Thymus (tissue), 11 donors: Measurements from ENCODE around the gene MYL6B. TPM values are rescaled to one million over a fixed set of nuclear protein-coding genes. Genes with fewer than 3 reads are reported as not detected.

ENCODE experiments used
- DNase-seq, 9 donors: peaks; one replicate each; pipeline ENCODE4 v3.0.0-alpha.2; 2013; ENCODE audit warnings: low spot score in 9 of 9, low read depth in 6 of 9, missing footprints in 1 of 9
- H3K27ac ChIP-seq, 2 donors: one replicate each; pipeline ENCODE4 v1.5.1; 2013; ENCODE audit warnings: control low read depth in 1 of 2, low read depth in 1 of 2, low read length in 1 of 2, mild to moderate bottlenecking in 1 of 2, moderate library complexity in 1 of 2
- H3K27me3 ChIP-seq, 2 donors: one replicate each; pipeline ENCODE4 v1.5.1; 2013; ENCODE audit warnings: low read length in 1 of 2; ENCODE audit not compliant: control insufficient read depth in 2 of 2, insufficient read depth in 1 of 2
- H3K36me3 ChIP-seq, 2 donors: one replicate each; pipeline ENCODE4 v1.5.1; 2013; ENCODE audit warnings: low read length in 1 of 2, mild to moderate bottlenecking in 1 of 2, moderate library complexity in 1 of 2; ENCODE audit not compliant: control insufficient read depth in 2 of 2, insufficient read depth in 2 of 2
- H3K4me1 ChIP-seq, 2 donors: one replicate each; pipeline ENCODE4 v1.5.1; 2013; ENCODE audit warnings: low read length in 2 of 2; ENCODE audit not compliant: control insufficient read depth in 2 of 2, insufficient read depth in 2 of 2
- H3K4me3 ChIP-seq, 2 donors: one replicate each; pipeline ENCODE4 v1.5.1; 2013; ENCODE audit warnings: low read length in 2 of 2, control low read depth in 1 of 2, mild to moderate bottlenecking in 1 of 2
- H3K9me3 ChIP-seq, 2 donors: one replicate each; pipeline ENCODE4 v1.5.1; 2013; ENCODE audit warnings: low read length in 1 of 2, mild to moderate bottlenecking in 1 of 2; ENCODE audit not compliant: control insufficient read depth in 2 of 2, insufficient read depth in 1 of 2
- WGBS: extraction: QIAGEN DNeasy Blood & Tissue Kit; methylation state at CpG from one replicate; pipeline ENCODE4 v1.1.7; 2013; 5-methylcytosine and 5-hydroxymethylcytosine counted together
- polyA plus RNA-seq: library from polyadenylated mRNA; stranded (reverse); fragments of 200-250 nt; gene quantifications from one replicate; pipeline ENCODE4 v1.2.3, GENCODE V29; 2013
- total RNA-seq: library from RNA; stranded (reverse); fragments of 120-200 nt; gene quantifications from one replicate; pipeline ENCODE4 v1.2.4, GENCODE V29; 2013
- donor health status: healthy.

MYL6B gene
- total and polyA plus RNA-seq, 2 donors, result 60.9 to 101 TPM

DNA sequence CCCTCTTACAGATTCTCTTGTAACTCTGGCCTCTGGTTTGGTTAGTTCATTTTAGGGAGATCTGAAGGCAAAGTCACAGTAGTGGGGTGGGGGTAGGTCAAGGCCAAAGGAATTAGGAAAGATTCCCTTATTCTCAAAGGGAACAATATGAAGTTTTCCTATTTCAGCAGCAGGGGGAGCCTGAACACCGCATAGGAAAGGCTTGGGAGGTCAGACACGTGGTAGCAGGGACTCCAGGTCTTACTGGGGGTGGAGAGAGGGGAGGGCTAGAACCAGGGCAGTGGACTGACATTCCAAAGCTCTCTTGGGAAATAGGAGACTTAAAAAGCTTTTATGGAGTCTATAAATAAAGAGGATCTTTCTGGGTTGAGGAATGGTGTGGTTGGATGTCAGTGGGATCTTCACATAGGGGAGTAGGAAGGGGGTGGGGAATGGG lies 33.0 kb upstream of the MYL6B start:
- H3K4me3 ChIP-seq, result peak overlapping the region in 1 of 2 donors; percentile 11
- peak in 5 of 9 donors; percentile 62 to 81 (median 67) for DNase-seq
- H3K36me3 ChIP-seq, result peaks cover 14 to 30% of the 10 kb centered on the region in 2 donors
- no peaks in the 10 kb centered on the region for H3K27me3 ChIP-seq
- peaks cover 10 to 27% of the 10 kb centered on the region in 2 donors for H3K4me1 ChIP-seq
- H3K27ac ChIP-seq, result peak overlapping the region in 1 of 2 donors; percentile 95
- WGBS, result 0% methylated on average over 2 of the region's 2 CpGs
- H3K9me3 ChIP-seq, result peaks cover 0 to 5% of the 10 kb centered on the region in 2 donors

DNA sequence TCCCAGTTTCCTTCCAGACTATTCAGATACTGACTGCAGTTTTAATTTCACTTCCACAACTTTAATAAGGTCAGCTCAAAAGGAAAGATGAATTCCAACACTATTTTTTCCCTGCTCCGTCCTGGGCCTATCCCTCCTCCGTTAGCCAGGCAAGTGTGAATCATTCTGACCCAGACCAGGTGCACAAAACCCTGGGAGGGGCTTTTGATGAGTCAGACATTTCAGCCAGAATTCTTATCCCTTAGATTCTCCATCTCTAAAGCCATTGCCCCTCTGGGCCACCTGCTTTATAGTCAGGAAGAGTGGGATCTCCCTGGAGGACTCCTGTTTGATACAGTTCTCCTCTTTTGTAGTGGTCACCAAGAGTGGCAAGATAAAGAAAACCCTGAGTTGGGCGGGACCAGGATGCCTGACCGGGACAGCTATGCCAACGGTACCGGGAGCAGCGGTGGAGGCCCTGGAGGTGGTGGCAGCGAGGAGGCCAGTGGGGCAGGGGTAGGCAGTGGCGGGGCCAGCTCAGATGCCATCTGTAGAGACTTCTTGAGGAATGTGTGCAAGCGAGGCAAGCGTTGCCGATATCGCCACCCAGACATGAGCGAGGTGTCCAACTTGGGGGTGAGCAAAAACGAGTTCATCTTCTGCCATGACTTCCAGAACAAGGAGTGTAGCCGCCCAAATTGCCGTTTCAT lies 32.1 kb upstream of the MYL6B start:
- Histone ChIP-seq H3K27ac (no peak overlapping the region), H3K4me1 (peaks cover 10 to 29% of the 10 kb centered on the region in 2 donors), H3K4me3 (no peak overlapping the region), H3K27me3 (no peaks in the 10 kb centered on the region), H3K9me3 (peaks cover 0 to 4% of the 10 kb centered on the region in 2 donors), H3K36me3 (peaks cover 14 to 30% of the 10 kb centered on the region in 2 donors)
- DNase-seq, result no peak
- WGBS, result 98% methylated on average over 17 of the region's 17 CpGs

DNA sequence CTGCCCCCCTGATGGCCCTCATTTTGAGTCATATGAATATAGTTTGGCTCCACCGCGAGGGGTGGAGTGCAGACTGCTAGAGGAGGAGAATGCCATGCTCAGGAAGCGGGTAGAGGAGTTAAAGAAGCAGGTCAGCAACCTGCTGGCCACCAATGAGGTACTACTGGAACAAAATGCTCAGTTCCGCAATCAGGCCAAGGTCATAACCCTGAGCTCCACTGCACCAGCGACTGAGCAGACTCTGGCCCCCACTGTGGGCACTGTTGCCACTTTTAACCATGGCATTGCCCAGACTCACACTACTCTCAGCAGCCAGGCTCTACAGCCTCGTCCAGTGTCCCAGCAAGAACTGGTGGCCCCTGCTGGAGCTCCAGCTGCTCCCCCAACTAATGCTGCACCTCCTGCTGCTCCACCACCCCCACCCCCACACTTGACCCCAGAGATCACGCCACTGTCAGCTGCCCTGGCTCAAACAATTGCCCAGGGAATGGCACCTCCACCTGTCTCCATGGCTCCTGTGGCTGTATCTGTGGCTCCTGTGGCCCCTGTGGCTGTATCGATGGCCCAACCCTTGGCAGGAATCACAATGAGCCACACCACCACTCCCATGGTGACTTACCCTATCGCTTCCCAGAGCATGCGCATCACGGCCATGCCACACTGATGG lies 31.1 kb upstream of the MYL6B start:
- H3K4me3 ChIP-seq, result no peak overlapping the region
- WGBS, result 97% methylated on average over 11 of the region's 11 CpGs
- H3K27ac ChIP-seq, result no peak overlapping the region
- peaks cover 11 to 34% of the 10 kb centered on the region in 2 donors for H3K4me1 ChIP-seq
- no peaks in the 10 kb centered on the region for H3K27me3 ChIP-seq
- peaks cover 14 to 30% of the 10 kb centered on the region in 2 donors for H3K36me3 ChIP-seq
- H3K9me3 ChIP-seq, result no peaks in the 10 kb centered on the region
- no peak for DNase-seq

DNA sequence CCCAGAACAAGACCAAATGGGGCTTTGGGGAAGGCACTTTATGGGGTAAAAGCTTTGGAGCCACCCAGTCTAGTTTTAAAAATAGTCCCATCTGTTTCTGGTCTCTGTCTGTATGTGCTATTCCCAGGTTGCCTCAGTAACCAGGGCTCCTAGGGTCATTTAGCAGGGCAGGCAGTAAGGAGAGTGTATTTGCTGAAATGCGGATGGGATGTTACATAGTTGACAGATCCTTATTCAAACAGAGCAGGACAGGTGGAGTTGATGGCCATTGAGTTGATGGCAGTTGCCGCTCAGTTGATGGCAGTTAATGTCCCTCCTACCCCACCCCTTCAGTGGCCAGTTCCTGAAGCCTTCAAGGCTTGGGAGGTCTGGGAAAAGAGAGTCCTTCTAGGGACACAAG lies 29.8 kb upstream of the MYL6B start:
- Histone ChIP-seq H3K36me3 (peaks cover 14 to 29% of the 10 kb centered on the region in 2 donors), H3K9me3 (no peaks in the 10 kb centered on the region), H3K27ac (no peak overlapping the region), H3K4me1 (peaks cover 22 to 46% of the 10 kb centered on the region in 2 donors), H3K27me3 (no peaks in the 10 kb centered on the region), H3K4me3 (no peak overlapping the region)
- 98% methylated on average over 2 of the region's 2 CpGs for WGBS
- DNase-seq, result no peak

DNA sequence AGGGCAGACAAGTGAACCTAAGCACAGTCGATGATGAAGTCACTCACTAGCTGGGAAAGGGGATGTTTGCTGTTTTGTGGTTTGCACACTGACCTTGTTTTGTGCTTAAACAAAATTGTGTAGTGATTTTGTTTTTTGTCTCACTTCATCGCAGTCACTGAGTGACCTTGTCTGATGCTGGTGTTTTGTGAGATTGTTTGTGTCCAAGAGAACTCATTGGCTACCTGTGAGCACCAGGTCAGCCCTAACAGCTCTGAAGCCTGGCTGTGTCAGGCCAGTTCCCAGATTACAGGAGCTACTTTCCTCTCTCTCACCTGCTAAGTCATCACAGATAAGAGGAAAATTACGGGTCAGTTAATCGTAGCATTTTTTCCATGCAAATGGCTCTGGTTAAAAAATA lies 28.3 kb upstream of the MYL6B start:
- Histone ChIP-seq H3K27ac (no peak overlapping the region), H3K4me1 (peaks cover 16 to 35% of the 10 kb centered on the region in 2 donors), H3K9me3 (no peaks in the 10 kb centered on the region), H3K36me3 (peaks cover 14 to 27% of the 10 kb centered on the region in 2 donors), H3K4me3 (no peak overlapping the region), H3K27me3 (no peaks in the 10 kb centered on the region)
- DNase-seq, result no peak
- 96% methylated on average over 4 of the region's 4 CpGs for WGBS

DNA sequence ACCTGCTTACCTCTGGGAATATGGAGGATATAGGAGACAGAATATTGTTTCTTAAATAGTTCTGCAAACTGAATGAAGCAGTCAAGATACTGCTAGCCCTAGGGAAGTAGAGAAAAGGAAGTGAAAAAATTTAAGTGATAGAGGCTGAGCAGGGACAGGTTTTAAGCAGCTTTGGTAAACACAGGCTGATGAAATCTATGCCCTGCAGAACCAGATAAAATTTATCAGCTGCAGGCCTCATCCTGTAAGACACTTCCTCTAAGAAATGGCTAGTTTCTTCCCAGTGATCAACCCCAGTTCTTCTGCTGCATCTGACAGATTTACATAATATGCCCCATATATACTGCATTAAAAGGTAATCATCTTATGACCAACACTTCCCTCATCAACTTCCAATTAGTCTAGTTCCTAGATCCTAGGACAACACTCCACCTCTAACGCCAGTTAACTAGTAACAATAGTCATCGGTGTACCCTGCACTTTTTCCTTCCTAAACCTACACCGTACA lies 25.6 kb upstream of the MYL6B start:
- no peak for DNase-seq
- H3K9me3 ChIP-seq, result peaks cover 0 to 7% of the 10 kb centered on the region in 2 donors
- H3K36me3 ChIP-seq, result peaks cover 15 to 25% of the 10 kb centered on the region in 2 donors
- 59% methylated on average over 3 of the region's 3 CpGs for WGBS
- H3K4me1 ChIP-seq, result peaks cover 19 to 45% of the 10 kb centered on the region in 2 donors
- H3K27ac ChIP-seq, result peak overlapping the region; percentile 85 to 93
- H3K4me3 ChIP-seq, result peak overlapping the region in 1 of 2 donors; percentile 63
- no peaks in the 10 kb centered on the region for H3K27me3 ChIP-seq

DNA sequence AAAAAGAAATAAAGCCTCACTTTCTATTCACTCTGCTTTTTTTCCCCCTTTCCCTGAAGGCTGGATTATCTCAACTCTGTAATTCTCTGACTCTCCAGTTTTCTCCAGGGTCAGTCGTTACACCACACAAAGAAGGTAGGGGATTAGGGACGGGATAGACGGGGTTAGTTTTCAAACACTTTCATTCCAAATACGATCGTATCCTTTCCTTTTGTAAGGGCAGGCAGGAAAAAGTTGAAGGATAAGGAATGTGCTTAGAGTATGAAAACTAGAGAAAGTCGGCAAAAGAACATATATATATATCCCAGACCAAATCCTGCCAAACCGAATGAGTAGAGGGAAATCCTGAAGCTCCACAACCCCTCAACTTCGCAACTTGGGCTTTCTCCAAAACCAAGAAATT lies 24.9 kb upstream of the MYL6B start:
- peak overlapping the region in 1 of 2 donors; percentile 93 for H3K27ac ChIP-seq

DNA sequence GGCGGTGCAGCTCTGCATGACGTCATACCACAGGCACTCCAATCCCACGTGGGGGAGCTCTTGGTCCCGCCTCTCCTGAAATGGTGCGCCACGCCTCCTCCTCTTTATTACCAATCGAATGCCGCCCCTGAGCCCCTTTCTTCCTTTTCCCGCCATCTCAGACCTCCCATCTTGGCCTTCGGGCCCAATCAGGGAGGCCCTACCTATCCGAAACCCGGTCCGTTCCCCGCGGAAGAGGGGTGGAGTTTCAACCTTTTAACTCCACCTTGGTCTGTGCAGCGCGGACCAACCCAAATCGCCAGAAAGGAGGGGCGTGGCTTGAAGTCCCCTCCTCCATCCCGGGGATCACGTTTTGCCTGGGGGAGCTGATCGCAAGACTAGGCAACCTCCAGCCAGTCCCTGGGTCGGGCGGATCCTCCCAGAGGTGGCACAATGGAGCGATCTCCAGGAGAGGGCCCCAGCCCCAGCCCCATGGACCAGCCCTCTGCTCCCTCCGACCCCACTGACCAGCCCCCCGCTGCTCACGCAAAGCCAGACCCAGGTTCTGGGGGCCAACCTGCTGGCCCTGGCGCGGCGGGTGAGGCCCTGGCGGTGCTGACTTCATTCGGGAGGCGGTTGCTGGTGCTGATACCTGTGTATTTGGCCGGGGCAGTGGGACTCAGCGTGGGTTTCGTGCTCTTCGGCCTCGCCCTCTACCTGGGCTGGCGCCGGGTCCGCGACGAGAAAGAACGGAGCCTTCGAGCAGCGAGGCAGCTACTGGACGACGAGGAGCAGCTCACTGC lies 24.3 kb upstream of the MYL6B start, which contains the start of gene ESYT1:
Gene ESYT1 (plus strand): TSS at position 380 of the 782 bp plus-strand sequence. CDS start 53 bp downstream, at position 433.
- H3K9me3 ChIP-seq, result peaks cover 0 to 7% of the 10 kb centered on the region in 2 donors
- no peaks in the 10 kb centered on the region for H3K27me3 ChIP-seq
- H3K27ac ChIP-seq, result peak within 1 kb of the TSS; percentile 93
- DNase-seq, result peak; percentile 93 to 100 (median 99)
- peaks cover 27 to 29% of the 10 kb centered on the region in 2 donors for H3K36me3 ChIP-seq
- peak within 1 kb of the TSS; percentile 63 to 88 for H3K4me3 ChIP-seq
- WGBS, result under 1% methylated on average over 49 of the region's 49 CpGs
- H3K4me1 ChIP-seq, result peaks cover 19 to 45% of the 10 kb centered on the region in 2 donors

More for the DNA sequence above, 24.9 kb upstream of the MYL6B start:
- Histone ChIP-seq H3K36me3 (peaks cover 22 to 26% of the 10 kb centered on the region in 2 donors), H3K9me3 (peaks cover 0 to 7% of the 10 kb centered on the region in 2 donors), H3K4me1 (peaks cover 19 to 45% of the 10 kb centered on the region in 2 donors), H3K27me3 (no peaks in the 10 kb centered on the region), H3K4me3 (peak overlapping the region; percentile 36 to 63)
- WGBS, result 1% methylated on average over 8 of the region's 8 CpGs
- no peak for DNase-seq
